Measurements from ENCODE around the gene ARMC8.
A peak's percentile ranks its signal among the peaks of the same experiment; 100 is the strongest.

ARMC8 gene

GRCh38 chr3:138331143-138331894, 144.2 kb downstream of the ARMC8 start:
- no peak overlapping the region for H3K4me3 ChIP-seq (ENCODE audit: low read depth, low read length)
- no peak for DNase-seq (ENCODE audit: low read depth)

GRCh38 chr3:138332472-138333073, 145.5 kb downstream of the ARMC8 start:
- no peak overlapping the region for H3K4me3 ChIP-seq (ENCODE audit: low read depth, low read length)
- DNase-seq (ENCODE audit: low read depth): no peak

GRCh38 chr3:138334608-138335007, 147.5 kb downstream of the ARMC8 start:
- DNase-seq (ENCODE audit: low read depth): no peak
- no peak overlapping the region for H3K4me3 ChIP-seq (ENCODE audit: low read depth, low read length)

- DNase-seq (ENCODE audit: low read depth): no peak
- H3K4me3 ChIP-seq (ENCODE audit: low read depth, low read length): no peak overlapping the region
These were observed 149.4 kb downstream of the ARMC8 start for GRCh38 chr3:138336454-138336999.

- no peak for DNase-seq (ENCODE audit: low read depth)
- no peak overlapping the region for H3K4me3 ChIP-seq (ENCODE audit: low read depth, low read length)
These were observed 151.1 kb downstream of the ARMC8 start for GRCh38 chr3:138338244-138338643.

- H3K4me3 ChIP-seq (ENCODE audit: low read depth, low read length): no peak overlapping the region
- DNase-seq (ENCODE audit: low read depth): peak; percentile 57
These were observed 151.7 kb downstream of the ARMC8 start for GRCh38 chr3:138338811-138339210.

- no peak for DNase-seq (ENCODE audit: low read depth)
These were observed 153.4 kb downstream of the ARMC8 start for GRCh38 chr3:138340511-138340910.

GRCh38 chr3:138344754-138345153, 157.7 kb downstream of the ARMC8 start:
- H3K4me3 ChIP-seq (ENCODE audit: low read depth, low read length): no peak overlapping the region

More at GRCh38 chr3:138340511-138340910, 153.4 kb downstream of the ARMC8 start:
- H3K4me3 ChIP-seq (ENCODE audit: low read depth, low read length): no peak overlapping the region

More at GRCh38 chr3:138344754-138345153, 157.7 kb downstream of the ARMC8 start:
- no peak for DNase-seq (ENCODE audit: low read depth)

All from skeletal muscle cell (primary cell).